GM12872 (cell line): ENCODE data around the gene DTNA.

Experiments
- TF ChIP-seq, protein P1 (sequence below): IDR thresholded peaks from 3 replicates; pipeline ENCODE4 v1.5.1; 2011; ENCODE audit warnings: low read depth, mild to moderate bottlenecking, low read length, moderate library complexity; ENCODE audit not compliant: insufficient read depth

The DTNA gene

DNA sequence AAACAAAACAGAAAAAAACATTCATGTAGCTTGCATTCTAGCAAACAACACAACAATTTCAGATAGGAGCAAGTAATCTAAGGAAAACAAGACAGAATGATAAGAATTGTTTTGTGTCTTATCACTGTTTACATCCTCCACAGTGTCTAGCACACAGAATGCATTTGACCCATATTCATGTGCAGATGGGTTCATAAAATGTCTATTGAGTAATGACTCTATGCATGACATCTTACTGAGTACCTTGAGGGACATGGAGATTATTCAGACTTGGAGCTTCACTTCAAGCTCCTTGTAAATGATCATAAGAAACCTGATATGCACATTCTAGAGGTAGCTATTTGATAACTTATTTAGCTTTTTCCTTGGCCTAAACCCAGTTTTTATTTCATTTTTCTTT, 69.0 kb downstream of the DTNA start:
- TF ChIP-seq, protein P1, sequence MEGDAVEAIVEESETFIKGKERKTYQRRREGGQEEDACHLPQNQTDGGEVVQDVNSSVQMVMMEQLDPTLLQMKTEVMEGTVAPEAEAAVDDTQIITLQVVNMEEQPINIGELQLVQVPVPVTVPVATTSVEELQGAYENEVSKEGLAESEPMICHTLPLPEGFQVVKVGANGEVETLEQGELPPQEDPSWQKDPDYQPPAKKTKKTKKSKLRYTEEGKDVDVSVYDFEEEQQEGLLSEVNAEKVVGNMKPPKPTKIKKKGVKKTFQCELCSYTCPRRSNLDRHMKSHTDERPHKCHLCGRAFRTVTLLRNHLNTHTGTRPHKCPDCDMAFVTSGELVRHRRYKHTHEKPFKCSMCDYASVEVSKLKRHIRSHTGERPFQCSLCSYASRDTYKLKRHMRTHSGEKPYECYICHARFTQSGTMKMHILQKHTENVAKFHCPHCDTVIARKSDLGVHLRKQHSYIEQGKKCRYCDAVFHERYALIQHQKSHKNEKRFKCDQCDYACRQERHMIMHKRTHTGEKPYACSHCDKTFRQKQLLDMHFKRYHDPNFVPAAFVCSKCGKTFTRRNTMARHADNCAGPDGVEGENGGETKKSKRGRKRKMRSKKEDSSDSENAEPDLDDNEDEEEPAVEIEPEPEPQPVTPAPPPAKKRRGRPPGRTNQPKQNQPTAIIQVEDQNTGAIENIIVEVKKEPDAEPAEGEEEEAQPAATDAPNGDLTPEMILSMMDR = no peak

DNA sequence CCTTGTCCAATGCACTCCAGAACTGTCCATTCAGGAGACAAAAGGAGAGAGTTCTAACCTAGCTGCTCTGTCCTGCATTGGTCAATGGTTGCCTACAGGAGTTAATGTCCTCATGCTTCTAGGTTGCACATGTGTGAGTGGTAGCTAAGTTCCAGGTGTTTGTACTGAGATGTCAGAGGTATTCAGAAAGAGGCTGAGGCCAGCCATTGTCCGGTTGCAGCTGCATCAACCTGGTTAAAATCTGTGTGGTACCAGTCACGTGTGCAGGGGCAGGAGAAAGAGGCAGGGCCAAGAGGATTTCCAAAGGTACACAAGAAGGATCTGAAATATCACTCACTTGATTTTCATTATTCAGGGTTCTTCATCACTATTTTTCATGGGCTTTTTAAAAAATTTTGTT, 70.8 kb downstream of the DTNA start:
- TF ChIP-seq, protein P1 = no peak

DNA sequence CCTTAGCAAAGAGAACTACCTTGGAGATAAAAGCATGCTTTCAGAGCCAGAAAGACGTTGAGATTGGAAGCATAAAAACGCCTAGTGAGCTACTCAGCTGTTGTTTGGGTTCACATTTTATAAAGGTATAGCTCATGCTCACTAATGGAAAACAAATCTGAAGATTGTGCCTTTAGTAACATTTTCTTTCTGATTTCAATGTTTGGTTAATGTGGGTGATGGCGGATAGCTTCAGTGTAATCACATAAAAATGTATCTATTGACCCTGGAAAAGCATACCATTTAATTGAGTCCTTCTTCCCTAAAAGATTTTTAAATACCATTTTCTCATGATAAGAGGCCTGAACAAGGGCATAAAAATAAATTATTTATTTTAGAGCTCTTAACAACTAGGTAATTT, 73.4 kb downstream of the DTNA start:
- TF ChIP-seq, protein P1 = no peak

DNA sequence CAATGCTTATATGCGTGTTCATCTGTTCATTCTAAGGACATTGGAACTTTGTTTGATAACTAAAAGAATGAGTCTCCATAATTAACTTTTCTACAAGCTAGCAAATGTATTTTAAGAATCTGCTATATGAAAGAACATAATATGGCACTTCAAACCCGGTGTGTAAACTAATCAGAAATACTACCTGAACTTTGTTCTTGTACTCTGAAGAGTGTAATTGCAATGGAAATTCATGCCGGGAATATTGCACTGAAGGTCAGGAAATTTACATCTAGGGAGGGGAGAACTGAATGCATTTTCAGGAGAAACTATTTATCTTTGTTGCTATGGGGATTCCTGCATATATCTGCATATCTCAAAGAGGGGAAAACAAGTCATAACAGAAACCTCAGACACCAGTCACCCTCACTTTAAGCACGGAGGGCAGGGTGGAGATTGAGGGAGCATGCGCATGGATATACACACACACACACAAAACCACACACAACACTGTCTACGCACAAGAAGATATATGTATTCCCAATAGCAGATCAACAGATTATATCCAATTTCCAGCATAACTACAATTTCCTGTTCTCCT, 76.2 kb downstream of the DTNA start:
- TF ChIP-seq, protein P1 = no peak

DNA sequence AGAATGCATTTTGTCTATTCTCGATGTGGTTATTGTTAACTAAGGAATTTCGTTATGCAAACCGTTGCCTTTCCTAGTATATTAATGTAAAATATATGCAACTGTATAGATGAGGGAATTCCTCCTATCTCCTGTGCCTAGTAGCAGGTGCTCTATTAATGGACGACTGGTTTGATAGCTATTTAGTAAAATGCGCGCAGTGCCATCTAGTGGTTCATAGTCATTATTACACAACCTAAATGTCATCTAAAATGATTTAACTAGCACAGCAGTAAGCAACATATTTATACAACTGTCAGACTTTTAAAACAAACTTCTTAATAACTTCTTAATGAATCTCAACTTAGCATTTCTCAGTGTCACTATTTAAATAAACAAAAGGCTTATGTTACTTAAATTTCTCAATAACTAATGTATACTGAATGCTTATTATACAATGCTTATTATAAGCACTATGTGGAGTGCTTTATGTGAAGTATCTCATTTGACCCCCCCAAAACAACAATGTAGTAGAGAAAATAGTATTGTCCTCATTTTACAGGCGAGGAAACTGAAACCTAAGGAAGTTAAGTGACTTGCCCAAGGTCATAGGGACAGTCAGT, 77.9 kb downstream of the DTNA start:
- TF ChIP-seq, protein P1 = peak; percentile 58

DNA sequence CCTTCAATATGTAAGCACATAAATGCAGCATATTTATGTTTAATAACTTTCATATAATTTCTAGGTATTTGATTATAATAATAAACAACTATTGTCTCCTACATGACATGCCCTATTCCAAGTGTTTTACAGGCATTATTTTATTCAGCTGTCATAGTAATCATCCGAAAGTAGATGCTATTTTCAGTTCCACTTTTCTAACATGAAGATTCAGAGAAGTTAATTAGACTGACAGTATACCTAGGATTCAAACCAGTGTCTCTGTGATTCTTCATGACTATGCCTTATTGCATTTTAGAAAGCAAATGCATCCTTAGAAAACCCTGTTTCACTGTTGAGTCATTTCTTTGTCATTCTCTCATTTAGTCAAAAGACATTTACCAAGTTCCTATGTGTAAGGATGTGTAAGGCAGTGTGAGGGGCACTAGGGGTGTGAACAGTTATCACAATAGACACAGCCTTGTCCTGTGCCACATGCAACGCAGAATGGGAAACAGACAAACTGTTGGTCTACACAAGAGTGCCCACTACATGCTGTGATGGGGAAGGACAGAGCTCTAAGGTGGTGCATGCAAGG, 79.8 kb downstream of the DTNA start:
- TF ChIP-seq, protein P1 = no peak

DNA sequence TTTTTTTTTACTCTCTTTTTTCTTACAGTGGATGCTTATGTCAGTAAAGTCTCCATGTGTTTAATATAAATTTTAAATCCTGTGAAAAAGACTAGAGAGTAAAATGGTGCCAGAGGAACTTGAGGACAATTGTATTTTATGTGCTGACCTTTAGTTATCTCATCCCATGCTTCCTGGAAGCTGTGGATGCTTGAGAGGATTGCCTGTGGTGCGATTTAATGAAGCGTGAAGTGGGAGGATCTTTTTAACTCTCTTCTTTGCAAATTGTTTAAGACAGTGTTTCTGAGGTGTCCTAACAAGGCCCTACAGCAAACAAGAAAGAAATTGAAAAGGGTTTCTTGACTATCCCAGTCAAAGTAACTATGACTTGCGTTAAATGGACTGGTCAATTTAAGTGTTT, 84.2 kb downstream of the DTNA start:
- TF ChIP-seq, protein P1 = no peak
